GM18907 (cell line): Measurements from ENCODE around the gene EXOSC5.
"Not testable (repeated sequence)": the region's sequence is repeated elsewhere in the genome, so short reads cannot be mapped to it uniquely, and the experiment has no call there.

ENCODE experiments used
- ATAC-seq: cut with Tn5 transposase; IDR thresholded peaks from one replicate; pipeline ENCODE4 v1.9.1; 2021; ENCODE audit warnings: mild to moderate bottlenecking, moderate library complexity; ENCODE audit not compliant: unreplicated experiment

The EXOSC5 gene

DNA sequence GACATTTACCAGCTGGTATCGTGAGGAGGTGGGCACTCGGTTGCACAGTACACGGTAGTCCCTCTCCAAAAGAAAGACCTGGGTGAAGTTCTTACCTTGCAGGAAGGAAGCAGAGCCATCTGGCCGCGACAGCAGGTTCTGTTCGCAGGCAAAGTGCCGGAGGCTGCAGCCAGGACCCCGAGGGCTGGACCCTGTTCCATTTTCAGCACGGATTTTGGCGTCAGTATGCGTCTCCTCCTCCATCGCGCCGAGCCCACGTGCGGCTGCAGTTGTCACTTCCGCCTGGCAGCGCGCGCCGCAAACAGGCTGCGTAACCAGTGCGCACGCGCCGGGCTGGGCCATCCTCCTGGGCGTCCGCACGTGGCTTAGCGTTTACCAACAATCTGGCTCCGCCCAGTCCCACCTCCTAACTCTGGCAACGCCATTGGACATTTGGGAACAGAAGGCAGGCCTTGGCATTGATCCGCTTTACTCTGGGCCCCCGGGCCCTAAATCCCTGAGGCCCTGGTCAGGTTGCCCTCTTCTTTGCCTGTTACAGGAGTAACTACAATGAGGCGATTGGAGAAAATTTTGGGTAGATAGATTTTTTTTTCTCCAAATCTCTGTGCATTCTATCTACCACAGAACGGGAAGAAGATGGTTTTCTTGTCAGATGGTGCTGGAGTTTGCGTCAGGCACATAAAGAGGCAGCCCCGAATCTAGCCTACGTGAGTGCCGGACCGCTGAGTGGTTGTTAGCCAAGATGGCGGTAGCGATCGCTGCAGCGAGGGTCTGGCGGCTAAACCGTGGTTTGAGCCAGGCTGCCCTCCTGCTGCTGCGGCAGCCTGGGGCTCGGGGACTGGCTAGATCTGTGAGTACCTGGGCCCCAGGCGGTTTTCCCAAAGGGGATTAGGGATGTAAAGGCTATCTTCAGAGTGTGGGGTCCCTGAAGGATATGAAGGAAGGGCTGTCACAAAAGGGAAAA is at the start of gene EXOSC5, which contains the start of gene BCKDHA:
TSS of gene EXOSC5 (minus strand) at position 274 of the 964 bp plus-strand sequence. CDS start at position 243, 31 bp downstream.
TSS of gene BCKDHA (plus strand) at position 733 of the 964 bp plus-strand sequence. CDS start at position 743, 10 bp downstream.
- peak; percentile 87 for ATAC-seq

- ATAC-seq: no peak
Measured at GRCh38 chr19:41445575-41445974, 48.4 kb upstream of the EXOSC5 start.

GRCh38 chr19:41443813-41444455 is 46.8 kb upstream of the EXOSC5 start:
- no peak for ATAC-seq

DNA sequence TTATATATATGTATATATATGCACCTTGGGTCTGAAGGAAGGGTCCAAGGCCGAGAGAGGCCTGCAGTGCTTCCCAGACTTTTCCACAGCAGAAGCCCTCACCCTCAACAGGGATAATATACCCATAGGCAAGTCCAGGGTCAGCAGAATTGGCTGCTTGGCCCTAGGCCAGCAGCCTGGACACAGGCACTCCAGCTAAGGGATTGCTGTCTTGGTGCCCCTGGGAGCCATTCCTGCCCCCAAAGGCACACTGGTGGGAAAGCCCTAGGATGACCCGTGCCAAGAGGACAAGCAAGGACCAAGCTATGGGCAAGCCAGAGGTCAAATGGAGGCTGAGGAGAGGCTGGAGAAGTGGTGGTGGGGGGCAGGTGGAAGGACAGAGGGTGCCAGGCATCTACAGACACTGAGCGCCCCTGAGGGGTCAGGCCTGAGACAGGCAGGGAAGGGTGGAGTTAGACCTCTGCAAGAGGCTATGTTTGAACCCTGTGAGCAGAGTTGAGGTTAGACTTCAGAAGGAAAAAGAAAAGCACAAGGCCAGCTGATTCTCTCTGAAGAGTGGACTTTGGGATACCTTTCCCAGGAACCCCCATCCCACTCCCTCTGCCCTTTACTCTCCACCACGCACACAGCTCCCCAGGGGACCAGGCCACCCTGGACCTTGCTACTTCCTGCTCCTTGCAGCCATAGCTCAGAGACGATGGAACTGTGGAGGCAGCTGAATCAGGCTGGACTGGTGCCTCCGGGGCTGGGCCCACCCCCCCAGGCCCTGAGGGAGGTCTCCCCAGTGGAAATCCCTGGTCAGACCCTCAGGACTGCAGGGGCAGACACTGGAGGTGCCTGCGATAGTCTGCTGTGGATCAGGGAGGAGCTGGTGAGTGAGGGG is 45.6 kb upstream of the EXOSC5 start, which contains the start of gene ERICH4:
TSS of gene ERICH4 (plus strand) at position 684 of the 883 bp plus-strand sequence. CDS start at position 698, 14 bp downstream.
- no peak for ATAC-seq

DNA sequence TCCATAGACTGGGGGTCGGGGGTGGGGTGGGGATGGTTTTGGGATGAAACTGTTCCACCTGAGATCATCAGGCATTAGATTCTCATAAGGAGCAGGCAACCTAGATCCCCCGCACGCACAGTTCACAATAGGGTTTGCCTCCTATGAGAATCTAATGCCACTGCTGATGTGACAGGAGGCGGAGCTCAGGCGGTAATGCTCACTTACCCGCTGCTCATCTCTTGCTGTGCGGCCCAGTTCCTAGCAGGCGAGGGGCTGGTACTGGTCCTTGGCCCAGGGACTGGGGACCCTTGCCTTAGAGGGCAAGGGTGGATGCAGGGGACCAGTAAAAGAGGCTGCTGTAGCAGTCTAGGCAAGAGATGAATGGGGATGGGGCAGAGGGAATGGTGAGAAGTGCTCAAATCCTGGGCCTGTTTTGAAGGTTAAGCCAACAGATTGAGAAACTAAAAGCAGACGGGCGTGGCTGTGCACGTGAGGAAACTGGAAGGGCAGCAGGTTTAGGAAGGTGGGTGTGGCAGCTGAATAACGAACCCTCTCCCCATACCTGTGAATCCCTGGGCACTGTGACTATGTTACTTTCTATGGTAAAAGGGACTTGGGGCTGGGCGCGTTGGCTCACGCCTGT is 44.3 kb upstream of the EXOSC5 start:
- no peak for ATAC-seq

DNA sequence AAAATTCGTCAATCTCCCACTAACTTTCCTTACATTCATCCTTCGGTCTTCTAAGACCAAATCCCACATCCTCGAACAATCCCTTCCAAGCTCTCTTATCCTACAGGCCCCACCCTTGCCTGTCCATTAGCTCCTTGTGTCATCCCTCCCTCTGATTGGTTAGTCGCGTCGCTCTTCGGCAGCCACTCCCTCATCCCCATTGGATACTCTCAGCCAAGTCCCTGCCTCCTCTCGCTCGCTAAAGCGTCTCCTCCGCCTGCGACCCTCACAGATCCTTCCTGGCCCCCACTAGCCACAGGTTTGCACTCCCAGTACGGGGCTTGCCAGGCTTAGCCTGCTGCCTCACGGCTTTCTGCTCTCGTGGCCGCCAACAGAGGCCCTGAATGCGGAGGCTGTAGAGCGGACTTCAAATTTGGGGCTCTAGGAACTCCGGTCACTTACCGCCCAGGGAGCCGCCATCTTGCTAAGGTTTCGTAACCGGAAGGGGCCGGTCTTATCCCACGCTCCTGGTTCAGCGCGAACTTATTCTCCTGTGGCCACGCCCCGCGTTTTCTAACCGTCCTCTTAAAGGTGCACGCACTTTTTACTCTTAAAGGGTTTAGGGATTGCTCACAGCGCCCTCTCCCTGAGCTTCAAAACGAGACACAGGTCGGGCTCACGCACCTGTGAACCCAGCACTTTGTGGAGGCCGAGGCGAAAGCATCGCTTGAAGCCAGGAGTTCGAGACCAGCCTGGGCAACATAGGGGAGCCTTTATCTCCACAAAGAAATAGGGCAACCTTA is 42.5 kb upstream of the EXOSC5 start, which contains the start of gene DMAC2:
TSS of gene DMAC2 (minus strand) at position 472 of the 782 bp plus-strand sequence. CDS start at position 459, 13 bp downstream.
- peak; percentile 89 for ATAC-seq

DNA sequence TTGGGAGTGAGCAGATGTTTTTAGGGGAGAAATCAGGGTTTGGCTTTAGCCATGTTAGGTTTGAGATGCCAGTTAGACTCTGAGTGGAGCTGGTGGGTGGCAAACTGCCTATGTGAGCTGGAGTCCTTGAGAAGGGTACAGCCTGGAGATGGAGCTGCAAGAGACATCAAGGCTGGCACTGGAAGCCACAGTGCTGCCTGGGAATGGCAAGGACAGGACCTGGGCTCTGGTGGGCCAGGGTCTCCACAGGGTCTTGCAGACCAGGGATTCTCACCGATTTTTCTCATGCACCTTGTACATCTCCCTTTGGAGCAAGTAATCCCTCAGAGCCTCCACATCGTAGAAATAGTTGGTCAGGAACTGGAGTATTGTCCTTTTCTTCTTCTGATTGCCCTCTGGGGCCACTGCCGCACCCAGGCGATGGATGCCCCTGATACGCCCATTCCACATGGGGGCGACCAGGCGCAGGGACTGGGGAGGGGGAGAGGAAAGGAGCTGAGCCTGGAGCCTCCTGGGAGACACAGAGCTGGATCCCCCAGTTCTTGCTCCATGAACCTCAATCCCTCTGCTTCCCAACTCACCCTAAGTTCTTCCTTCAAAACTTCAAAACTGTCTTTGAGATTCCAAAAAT is 40.9 kb upstream of the EXOSC5 start:
- ATAC-seq: no peak

DNA sequence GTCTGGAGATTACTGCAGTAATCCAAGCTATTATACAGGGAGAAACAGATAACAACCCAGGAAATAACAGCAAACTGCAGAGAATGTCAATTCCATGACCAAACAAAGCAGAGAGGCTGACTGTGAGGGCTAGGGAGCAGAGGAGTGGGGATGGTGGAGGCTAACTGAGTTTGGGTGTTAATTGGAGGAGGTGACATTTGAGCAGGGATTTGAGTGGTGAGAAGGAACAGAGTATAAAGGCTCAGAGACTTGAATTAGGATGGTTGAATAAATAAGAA is 39.5 kb upstream of the EXOSC5 start:
- ATAC-seq: no peak

DNA sequence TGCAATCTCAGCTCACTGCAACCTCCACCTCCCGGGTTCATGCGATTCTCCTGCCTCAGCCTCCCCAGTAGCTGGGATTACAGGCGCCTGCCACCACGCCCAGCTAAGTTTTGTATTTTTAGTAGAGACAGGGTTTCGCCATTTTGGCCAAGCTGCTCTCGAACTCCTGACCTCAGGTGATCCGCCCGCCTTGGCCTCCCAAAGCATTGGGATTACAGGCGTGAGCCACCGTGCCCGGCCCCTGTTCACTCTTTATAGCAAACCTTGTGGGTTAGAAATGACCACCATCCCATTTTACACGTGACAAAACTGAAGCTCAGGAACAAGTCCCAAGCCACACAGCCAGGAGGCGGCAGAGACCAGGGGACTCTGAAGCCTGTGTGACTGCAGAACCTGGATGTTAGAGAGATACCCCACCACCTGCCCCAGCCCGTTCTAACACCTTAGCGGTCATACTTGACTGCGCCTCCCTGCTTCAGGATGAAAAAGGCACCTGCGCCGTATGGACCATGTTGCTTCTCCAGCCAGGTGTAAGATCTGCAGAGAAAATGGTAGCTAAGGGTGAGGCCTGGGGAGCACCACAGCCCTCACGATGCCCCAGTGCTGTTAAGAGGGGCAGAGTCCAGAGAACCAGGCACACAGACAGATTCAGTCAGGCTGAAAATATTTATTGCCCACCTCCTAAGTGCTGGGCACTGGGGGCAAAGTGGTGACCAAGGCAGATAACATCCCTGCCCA is 38.9 kb upstream of the EXOSC5 start:
- no peak for ATAC-seq

DNA sequence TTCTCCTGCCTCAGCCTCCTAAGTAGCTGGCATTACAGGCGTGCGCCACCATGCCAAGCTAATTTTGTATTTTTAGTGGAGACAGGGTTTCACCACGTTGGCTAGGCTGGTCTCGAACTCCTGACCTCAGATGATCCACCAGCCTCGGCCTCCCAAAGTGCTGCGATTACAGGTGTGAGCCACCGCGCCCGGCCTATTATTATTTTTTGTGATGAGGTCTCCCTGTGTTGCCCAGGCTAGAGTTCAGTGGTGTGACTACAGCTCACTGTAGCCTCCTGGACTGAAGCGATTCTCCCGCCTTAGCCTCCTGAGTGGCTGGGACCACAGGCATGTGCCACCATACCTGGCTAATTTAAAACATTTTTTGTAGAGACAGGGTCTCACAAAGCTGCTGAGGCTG is 38.2 kb upstream of the EXOSC5 start:
- ATAC-seq: not testable (repeated sequence)

DNA sequence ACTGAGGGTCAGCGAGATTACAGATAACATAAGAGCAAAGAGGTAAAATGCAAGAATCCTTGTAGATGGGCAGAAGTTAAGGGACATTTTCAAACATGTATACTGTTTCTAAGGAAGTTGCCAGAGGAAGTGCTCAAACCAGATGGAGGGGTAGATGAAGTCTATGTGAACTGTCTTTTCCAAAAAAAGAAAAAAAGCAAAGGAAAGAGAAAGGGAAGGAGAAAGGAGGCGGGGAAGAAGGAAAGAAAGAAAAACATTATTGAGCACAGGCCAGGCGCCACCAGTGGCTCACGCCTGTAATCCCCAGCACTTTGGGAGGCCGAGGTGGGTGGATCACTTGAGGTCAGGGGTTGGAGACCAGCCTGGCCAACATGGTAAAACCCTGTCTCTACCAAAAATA is 37.3 kb upstream of the EXOSC5 start:
- no peak for ATAC-seq

DNA sequence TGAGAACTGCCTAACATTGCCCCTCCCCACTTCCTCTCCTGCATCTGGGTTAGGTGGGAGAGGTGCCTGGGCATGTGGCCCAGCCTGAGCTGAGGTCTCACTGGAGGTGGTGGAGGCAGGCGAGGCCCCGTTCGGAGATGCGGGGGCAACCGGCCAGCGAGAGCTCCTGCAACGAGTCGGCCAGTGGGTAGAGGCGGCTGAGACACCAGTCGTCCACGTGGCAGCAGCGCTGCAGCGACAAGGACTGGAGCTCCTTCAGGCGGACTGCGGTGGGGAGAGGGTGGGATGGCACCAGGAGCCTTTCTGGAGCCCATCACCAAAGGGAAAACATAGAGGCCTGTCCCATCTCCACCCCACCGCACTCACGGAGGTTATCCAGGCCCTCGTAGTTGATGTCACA is 36.0 kb upstream of the EXOSC5 start:
- no peak for ATAC-seq

DNA sequence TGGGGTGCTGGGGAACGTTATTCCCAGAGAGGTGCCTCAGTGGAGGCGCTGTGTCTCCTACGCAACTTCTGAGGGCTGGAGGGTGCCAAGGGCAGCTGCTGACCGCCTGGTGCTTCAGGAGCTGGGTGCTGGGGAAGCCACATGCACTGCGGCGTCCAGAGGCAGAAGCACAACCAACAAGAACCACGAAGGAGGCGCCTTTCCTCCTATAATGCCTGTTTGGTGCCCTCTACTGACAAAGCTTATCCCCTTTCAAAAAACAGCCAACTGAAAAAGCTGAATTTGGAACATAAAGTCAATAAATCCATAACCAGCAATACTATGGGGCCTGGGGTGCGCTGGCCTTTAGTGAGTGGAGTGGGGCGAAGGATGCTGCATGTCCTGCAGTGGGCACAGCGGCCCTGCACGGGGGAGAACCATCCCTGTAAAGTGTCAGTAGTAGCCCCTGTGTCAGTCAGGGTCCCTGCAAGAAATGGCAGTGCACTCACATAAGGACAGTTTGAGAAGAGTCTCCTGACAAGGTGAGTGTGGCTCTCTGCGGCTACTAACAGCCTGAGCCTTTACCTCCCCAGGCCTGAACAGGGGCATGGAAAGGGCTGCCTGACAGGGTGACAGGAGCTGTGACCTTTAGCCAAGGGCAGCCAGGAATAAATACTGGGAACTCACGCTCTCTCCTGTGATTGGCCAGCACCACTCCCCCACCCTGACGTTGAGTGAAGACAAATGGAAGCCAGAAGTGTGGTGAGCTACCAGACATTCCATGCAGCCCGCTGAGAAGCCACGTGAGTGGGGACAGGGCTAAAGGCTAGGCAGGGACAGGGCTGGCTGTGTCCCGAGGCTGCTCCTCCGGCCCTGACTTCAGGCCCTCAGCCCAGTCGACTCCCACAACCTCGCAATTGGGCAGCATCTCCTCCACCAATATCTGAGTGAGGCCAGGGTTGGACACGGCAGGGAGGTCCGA is 34.5 kb upstream of the EXOSC5 start:
- ATAC-seq: no peak

DNA sequence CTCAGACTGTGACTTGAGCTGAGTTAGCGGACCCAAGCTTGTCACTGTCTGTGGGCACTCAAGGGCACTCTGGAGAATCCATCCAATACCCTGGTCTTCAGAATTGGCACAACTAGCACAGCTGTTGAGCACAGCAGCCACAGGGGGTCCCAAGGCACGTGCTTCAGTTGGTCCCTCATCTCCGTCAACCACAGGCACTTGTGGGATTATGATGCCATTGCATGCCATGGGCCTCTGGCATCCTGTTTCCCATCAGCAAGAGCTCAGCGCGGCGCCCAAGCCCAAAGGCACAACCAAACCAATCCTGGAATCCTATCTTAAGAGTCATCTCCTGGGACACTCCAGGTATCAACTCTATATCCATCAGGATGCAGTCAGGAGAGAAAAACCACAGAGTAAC is 33.8 kb upstream of the EXOSC5 start:
- ATAC-seq: no peak

- no peak for ATAC-seq
Measured at GRCh38 chr19:41428481-41428859, 31.3 kb upstream of the EXOSC5 start.

GRCh38 chr19:41427647-41428480 is 30.7 kb upstream of the EXOSC5 start:
- peak; percentile 2 for ATAC-seq
